Pancreas (tissue), 10 donors: ENCODE data around the gene GAS2. TPM values are rescaled to one million over a fixed set of nuclear protein-coding genes. Genes with fewer than 3 reads are reported as not detected.

Experiments
- ATAC-seq, 4 donors: fragments of 200-7000 bp; cut with Tn5 transposase; one replicate each; pipeline versions ENCODE4 v1.8.0 to v1.9.1; 2020; ENCODE audit warnings: mild to moderate bottlenecking in 4 of 4, moderate library complexity in 4 of 4
- DNase-seq, 6 donors: peaks; one replicate each; pipeline ENCODE4 v3.0.0-alpha.2; 2020
- FAIRE-seq: peaks from 2 replicates; lab custom pipeline; 2012; peaks lifted over from hg19 to GRCh38; lab: Jason Lieb, UNC
- H3K27ac ChIP-seq, 4 donors: fragments of 200-600 bp; sonication (generic); 1 replicate in 3 of 4; 2 replicates in 1 of 4; pipeline versions ENCODE4 v1.5.0 to v1.8.0; 2020
- H3K27me3 ChIP-seq, 4 donors: fragments of 200-600 bp; one replicate each; pipeline ENCODE4 v1.8.0; 2021
- H3K36me3 ChIP-seq, 3 donors: fragments of 200-600 bp; sonication (generic) in 1 of 3; one replicate each; pipeline versions ENCODE4 v1.5.0 to v1.8.0; 2020 to 2021
- H3K4me1 ChIP-seq, 3 donors: fragments of 200-600 bp; one replicate each; pipeline ENCODE4 v1.8.0; 2021
- H3K4me3 ChIP-seq, 4 donors: fragments of 200-600 bp; sonication (generic) in 2 of 4; one replicate each; pipeline versions ENCODE4 v1.5.0 to v1.8.0; 2020 to 2021
- H3K9me3 ChIP-seq, 4 donors: fragments of 200-600 bp; one replicate each; pipeline ENCODE4 v1.8.0; 2021
- WGBS, 2 donors: extraction: QIAGEN DNeasy Blood & Tissue Kit; methylation state at CpG; one replicate each; pipeline ENCODE4 v1.1.7; 2013; 5-methylcytosine and 5-hydroxymethylcytosine counted together
- intact Hi-C, 3 donors: fragments of 100-400 bp; cut with DNase I; formaldehyde crosslinking; loops; one replicate each; pipeline versions ENCODE4 v1.11.1 to v1.14.2; 2022
- polyA plus RNA-seq, 2 donors: library from polyadenylated mRNA; stranded (reverse); fragments of 200-250 nt; gene quantifications; one replicate each; pipeline ENCODE4 v1.2.3, GENCODE V29; 2013
- total RNA-seq, 6 donors: library from RNA; stranded (reverse); fragmentation: NEBNext Ultra II Directional in 4 of 6; extraction: Animal tissue kit (Norgen Biotek cat#: 25700) in 4 of 6; gene quantifications; one replicate each; pipeline versions ENCODE4 v1.2.1 to v1.2.4, GENCODE V29; 2021 to 2023
- TF ChIP-seq, protein P1 (sequence below), 4 donors: fragments of 200-600 bp; sonication (generic) in 3 of 4; IDR thresholded peaks; one replicate each; pipeline versions ENCODE4 v1.5.0 to v1.8.0; 2021; ENCODE audit warnings: antibody characterized with exemption in 4 of 4
- donor health status: healthy with polysubstance abuse.
- donor health status: DM: no; HTN: no; CAD: no; lungs with moderate emphysema.
- donor health status: DM: no; HTN: no; CAD: no.
- donor health status: control.
- donor health status: control.
- donor health status: Bipolar disorder and iron deficiency.
- donor health status: DM: yes; HTN: yes; CAD: no.
- donor health status: DM: no; HTN: no; CAD: no.
- donor health status: DM: no; HTN: no; CAD: no.
- donor health status: DM: yes; HTN: yes; CAD: no.

GAS2 gene
- total and polyA plus RNA-seq, 8 donors = 4.1 to 13.4 (median 11.2) TPM

GRCh38 chr11:22752908-22753310, 86.5 kb downstream of the GAS2 start:
- no peak overlapping the region for H3K27ac ChIP-seq
- H3K4me1 ChIP-seq = no peaks in the 10 kb centered on the region
- no peak overlapping the region for H3K4me3 ChIP-seq
- TF ChIP-seq, protein P1, sequence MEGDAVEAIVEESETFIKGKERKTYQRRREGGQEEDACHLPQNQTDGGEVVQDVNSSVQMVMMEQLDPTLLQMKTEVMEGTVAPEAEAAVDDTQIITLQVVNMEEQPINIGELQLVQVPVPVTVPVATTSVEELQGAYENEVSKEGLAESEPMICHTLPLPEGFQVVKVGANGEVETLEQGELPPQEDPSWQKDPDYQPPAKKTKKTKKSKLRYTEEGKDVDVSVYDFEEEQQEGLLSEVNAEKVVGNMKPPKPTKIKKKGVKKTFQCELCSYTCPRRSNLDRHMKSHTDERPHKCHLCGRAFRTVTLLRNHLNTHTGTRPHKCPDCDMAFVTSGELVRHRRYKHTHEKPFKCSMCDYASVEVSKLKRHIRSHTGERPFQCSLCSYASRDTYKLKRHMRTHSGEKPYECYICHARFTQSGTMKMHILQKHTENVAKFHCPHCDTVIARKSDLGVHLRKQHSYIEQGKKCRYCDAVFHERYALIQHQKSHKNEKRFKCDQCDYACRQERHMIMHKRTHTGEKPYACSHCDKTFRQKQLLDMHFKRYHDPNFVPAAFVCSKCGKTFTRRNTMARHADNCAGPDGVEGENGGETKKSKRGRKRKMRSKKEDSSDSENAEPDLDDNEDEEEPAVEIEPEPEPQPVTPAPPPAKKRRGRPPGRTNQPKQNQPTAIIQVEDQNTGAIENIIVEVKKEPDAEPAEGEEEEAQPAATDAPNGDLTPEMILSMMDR (IDR thresholded peaks at IDR 0.05) = no peak
- intact Hi-C loops = no loop called here
- FAIRE-seq (no peak), DNase-seq (peak in 1 of 6 donors; percentile 5), ATAC-seq (peak in 2 of 4 donors; percentile 75 to 77)
- no peaks in the 10 kb centered on the region for H3K27me3 ChIP-seq
- WGBS, 2 donors = 51 to 90% methylated on average over 3 of the region's 3 CpGs
- H3K9me3 ChIP-seq = no peaks in the 10 kb centered on the region
- H3K36me3 ChIP-seq = no peaks in the 10 kb centered on the region

GRCh38 chr11:22753416-22753815, 87.0 kb downstream of the GAS2 start:
- DNase-seq (no peak), FAIRE-seq (no peak), ATAC-seq (no peak)
- H3K27ac ChIP-seq = no peak overlapping the region
- no peaks in the 10 kb centered on the region for H3K4me1 ChIP-seq
- no peak overlapping the region for H3K4me3 ChIP-seq
- TF ChIP-seq, protein P1 (IDR thresholded peaks at IDR 0.05) = no peak
- H3K9me3 ChIP-seq = no peaks in the 10 kb centered on the region
- intact Hi-C loops = no loop called here
- no peaks in the 10 kb centered on the region for H3K36me3 ChIP-seq
- H3K27me3 ChIP-seq = no peaks in the 10 kb centered on the region
- WGBS, 2 donors = 71 to 96% methylated on average over 1 of the region's 1 CpG

DNA sequence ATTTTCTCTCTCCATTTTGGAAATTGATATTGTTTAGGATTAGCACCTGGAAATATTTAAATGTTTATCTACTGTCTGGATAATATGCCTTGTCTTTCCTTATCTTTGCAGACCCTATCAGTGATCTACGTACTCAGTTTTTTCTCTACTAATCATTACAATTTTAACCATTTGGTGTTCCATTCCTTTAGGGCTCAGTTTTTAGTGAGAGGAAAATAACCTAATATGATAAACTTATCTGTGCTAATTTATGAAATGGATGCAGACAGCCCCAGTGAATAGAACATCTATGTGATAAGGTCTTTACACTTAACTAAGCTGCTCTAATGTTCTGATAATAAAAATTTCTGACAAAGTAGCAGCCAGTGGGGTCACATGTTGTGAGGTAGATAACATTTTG, 94.7 kb downstream of the GAS2 start:
- Histone ChIP-seq H3K4me3 (no peak overlapping the region), H3K27ac (no peak overlapping the region), H3K36me3 (no peaks in the 10 kb centered on the region), H3K9me3 (no peaks in the 10 kb centered on the region), H3K27me3 (no peaks in the 10 kb centered on the region), H3K4me1 (no peaks in the 10 kb centered on the region)
- ATAC-seq = no peak
- intact Hi-C loops = no loop called here
- TF ChIP-seq, protein P1 (IDR thresholded peaks at IDR 0.05) = no peak
- no peak for FAIRE-seq
- no peak for DNase-seq
- 25 to 29% methylated on average over 1 of the region's 1 CpG for WGBS, 2 donors

- FAIRE-seq = no peak
- no peaks in the 10 kb centered on the region for H3K4me1 ChIP-seq
These were observed 96.8 kb downstream of the GAS2 start for GRCh38 chr11:22763166-22763565.

GRCh38 chr11:22764735-22765134, 98.3 kb downstream of the GAS2 start:
- no peak for FAIRE-seq

More at GRCh38 chr11:22763166-22763565, 96.8 kb downstream of the GAS2 start:
- Histone ChIP-seq H3K27ac (no peak overlapping the region), H3K9me3 (no peaks in the 10 kb centered on the region), H3K36me3 (no peaks in the 10 kb centered on the region), H3K27me3 (no peaks in the 10 kb centered on the region), H3K4me3 (no peak overlapping the region)
- TF ChIP-seq, protein P1 (IDR thresholded peaks at IDR 0.05) = no peak
- 72 to 92% methylated on average over 1 of the region's 1 CpG for WGBS, 2 donors
- DNase-seq (no peak), ATAC-seq (no peak)
- intact Hi-C loops = no loop called here

More at GRCh38 chr11:22764735-22765134, 98.3 kb downstream of the GAS2 start:
- ATAC-seq = no peak
- TF ChIP-seq, protein P1 (IDR thresholded peaks at IDR 0.05) = no peak
- H3K9me3 ChIP-seq = no peaks in the 10 kb centered on the region
- WGBS, 2 donors = 90 to 93% methylated on average over 2 of the region's 2 CpGs
- no peak overlapping the region for H3K27ac ChIP-seq
- intact Hi-C loops = no loop called here
- H3K4me3 ChIP-seq = no peak overlapping the region
- no peaks in the 10 kb centered on the region for H3K4me1 ChIP-seq
- no peaks in the 10 kb centered on the region for H3K36me3 ChIP-seq
- no peak for DNase-seq
- H3K27me3 ChIP-seq = no peaks in the 10 kb centered on the region
